ENCODE data around the gene FAM118B.
A peak's percentile ranks its signal among the peaks of the same experiment; 100 is the strongest.
"Not testable (repeated sequence)": the region's sequence is repeated elsewhere in the genome, so short reads cannot be mapped to it uniquely, and the experiment has no call there.

FAM118B gene

DNA sequence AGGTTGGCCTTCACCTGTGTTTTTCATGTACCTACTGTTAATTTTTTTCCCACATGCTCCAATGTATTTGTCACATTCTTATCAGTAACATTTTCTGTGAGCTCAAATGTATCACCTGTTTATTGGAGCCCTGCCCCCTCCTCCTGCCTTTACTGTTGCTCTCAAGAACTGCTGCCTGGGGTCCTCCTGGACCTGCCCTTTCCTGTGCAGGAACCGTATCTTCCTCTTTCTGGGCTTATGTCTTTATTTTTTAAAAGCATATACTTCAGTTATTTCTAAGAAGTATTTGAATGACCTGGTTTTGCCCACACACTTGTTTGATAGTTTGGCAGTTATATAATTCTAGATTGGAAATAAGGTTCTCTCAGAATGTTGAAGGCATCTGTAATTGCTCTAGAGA, 5.9 kb downstream of the FAM118B start:
- no peak for DNase-seq (ENCODE audit: low spot score)

DNA sequence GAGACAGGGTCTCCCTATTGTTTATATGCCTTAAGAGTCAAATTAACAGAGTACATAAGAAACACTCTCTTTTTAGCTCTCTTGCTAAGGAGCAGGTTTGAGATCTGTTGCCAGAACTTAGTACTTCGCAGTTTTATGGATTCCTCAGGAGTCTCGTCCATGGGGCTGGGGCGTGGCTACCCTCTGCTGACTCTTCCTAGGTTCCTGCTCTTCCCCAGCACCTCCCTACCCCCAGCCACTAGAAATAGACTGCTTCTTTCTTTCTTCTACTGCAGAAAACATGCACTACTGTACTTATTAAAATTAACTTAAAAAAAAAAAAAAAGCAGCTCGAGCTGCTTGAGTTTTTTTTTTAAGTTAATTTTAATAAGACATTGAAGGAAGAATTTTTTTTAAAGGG, 8.0 kb downstream of the FAM118B start:
- no peak for DNase-seq (ENCODE audit: low spot score)

DNA sequence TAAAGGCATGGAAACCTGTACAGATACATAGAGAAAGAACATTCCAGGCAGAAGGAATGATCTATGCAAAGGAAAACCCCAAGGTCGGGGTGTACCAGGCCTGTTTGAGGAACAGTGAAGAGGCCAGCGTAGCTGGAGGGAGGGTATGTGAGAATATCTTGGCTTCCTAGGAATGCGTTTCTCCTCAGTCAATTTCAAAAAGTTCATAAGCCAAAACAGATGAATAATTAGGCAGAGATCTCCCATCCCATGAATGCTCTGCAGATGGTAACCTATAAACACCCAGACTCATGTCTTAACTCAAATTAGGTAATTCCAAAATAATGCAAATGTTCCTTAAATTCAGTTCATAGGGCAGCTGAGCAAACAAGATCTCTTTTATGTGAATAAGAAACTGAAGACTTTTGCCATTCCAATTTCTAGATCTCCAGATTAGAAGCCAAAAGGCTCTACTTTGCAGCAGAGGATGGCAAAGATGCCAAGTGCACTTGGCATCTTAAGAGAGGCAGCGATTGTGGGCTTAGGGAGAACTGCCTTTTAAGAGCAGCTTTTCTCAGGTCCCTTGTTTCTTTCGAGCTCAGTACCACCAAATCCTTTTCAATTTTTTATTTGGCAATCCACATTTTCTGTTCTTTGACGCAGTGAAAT, 13.2 kb downstream of the FAM118B start:
- no peak for DNase-seq (ENCODE audit: low spot score)

DNA sequence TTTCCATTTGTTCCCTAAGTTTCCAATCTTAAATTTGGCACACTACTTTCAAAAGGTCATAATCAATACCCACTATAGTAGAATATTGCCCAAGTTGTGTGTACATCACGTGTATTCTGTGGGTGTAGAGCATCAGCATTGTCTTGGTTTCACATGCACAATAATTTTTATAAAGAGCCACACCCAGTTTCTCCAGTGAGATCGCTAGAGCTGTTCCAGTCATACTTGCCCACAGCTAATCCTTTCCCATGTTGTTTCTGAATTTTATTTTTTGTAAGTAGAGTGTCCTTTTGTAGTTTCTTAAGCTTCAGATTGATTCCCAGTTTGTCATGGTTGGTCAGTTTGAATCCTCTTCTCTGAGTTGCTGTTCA, 13.7 kb downstream of the FAM118B start:
- no peak for DNase-seq (ENCODE audit: low spot score)

DNA sequence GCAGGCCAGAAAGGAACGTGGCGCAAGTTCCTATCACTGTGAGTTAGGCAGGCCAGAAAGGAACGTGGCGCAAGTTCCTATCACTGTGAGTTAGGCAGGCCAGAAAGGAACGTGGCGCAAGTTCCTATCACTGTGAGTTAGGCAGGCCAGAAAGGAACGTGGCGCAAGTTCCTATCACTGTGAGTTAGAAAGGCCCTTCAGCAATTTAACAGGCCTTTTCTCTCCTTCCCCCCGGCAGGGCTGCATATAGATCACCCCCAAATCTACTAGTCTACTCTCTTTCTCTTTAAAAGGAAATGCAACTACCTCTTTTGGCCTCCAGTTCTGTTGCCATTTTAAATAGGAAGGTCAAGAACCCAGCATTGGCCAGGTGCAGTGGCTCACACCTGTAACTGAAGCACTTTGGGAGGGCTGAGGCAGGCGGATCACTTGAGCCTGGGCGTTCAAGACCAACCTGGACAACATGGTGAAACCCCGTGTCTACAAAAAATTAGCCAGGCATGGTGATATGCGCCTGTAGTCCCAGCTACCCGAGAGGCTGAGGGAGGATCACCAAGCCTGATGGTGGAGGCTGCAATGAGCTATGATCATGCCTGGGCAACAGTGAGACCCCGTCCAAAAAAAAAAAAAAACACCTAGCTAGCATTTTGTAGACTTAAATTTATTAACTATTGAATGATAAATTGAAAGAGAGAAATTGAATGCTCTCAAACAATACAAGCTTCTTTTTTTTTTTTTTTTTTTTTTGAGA, 14.9 kb downstream of the FAM118B start:
- DNase-seq (ENCODE audit: low spot score) = no peak

DNA sequence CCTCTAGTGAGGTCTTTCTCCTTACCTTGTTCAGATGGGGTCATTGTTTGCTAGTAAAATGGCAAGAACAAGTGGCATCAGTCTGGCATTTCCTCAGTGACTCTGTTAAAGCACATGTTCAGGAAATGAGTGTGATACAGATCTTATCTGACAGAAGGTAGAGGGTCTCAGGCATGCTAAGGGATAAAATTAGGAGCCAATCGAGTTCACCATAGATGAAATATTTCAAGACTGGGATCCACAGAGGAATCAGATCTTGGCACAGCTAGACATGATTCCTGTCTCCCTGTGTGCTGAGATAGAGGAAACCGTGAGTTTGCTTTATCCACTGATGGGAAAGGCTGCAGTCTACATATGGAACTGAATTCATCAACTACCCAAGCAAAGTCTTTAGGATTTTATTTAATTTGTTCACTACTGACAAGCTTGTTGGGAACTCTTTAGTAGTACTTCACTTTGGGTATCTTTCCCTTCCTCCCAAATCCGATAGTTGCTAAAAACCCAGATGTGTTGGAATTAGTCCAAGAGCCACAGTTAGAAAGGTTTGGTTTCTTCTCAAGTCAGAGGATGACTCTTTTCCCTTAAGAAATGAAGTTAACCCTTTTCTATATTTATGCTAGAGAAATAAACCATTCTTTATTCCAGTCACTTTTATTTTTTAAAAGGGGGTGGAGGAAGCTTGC, 18.4 kb downstream of the FAM118B start:
- DNase-seq (ENCODE audit: low spot score) = no peak

DNA sequence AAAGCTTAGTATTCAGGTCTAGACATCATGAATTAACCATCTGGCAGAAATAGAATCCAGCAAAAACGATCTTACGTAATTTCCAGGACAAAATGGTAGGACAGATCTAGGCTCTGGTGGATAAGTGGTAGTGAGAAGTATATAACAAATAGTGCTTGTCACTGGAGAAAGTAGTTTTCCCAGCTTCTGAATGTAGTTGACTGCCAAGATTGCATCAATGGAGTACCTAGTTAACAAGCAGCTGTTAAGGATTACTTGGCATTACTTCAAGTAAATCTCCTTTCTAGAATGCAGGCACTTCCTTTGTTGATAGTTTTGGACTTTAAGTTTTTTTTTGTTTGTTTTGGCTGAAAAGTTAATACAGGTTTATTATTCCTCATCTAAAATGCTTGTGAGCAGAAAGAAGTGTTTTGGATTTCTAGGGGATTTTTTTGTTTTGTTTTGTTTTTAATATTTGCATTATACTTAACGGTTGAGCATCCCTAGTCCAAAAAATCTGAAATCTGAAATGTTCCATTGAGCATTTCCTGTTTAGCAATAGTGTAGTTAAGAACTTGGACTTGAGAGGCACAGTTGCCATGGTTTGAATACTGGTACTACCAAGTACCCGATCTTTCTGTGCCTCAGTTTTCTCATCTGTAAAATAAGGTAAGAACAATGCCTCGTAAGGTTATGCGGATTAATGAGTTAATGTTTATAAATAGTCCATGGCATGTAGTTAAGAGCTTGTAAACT, 20.3 kb downstream of the FAM118B start:
- DNase-seq (ENCODE audit: low spot score) = no peak

DNA sequence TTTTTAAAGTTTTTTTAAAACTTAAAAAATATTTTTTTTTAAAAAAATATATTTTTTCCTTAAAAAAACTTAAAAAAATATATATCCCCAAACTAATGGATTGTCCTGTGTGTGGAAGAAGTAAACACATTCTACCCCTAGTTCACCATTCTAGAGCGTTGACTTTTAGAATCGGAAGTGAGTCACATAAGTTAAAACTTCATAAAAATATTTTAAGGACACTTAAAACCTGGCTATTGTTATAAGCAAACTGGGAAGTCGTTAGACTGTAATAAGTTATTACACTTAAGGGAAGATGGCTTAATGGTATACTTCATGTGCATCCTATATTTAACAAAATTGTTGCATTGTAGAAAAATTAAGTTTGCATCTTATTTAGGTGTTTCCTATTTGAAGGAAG, 21.1 kb downstream of the FAM118B start:
- DNase-seq (ENCODE audit: low spot score) = no peak

DNA sequence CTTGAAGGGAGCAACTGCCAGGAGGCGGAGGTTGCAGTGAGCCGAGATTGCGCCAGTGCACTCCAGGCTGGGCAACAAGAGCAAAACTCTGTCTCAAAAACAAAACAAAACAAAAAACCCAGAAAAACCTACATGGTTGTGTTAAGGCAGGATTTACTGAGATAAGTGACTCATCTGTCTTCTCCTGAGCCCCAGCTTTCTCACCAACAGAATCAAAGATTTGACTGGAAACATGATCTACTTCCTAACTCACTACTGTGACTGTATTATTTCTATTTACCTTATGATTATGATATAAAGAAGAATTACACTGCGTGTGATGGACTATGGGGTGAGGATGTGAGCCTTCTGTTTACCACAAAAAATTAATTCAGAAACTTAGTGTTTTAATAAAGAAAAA, 21.8 kb downstream of the FAM118B start:
- no peak for DNase-seq (ENCODE audit: low spot score)

DNA sequence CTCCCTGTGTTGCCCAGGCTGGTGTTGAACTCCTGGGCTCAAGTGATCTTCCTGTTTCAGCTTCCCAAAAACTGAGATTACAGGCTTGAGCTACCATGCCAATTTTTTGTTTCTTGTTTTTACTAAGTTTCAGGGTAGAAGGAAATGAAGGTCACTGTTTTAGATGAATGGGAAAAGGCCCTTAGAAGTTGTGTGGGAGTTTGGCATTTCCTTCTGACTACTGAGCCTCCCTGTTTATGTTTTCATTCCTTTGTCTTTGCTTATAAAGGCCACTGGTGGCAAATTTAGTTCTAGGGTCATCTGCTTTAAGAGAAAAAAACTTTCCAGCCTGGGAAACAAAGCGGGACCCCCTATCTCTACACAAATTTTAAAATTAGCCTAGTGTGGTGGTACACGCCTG, 35.1 kb downstream of the FAM118B start:
- no peak for DNase-seq (ENCODE audit: low spot score)

DNA sequence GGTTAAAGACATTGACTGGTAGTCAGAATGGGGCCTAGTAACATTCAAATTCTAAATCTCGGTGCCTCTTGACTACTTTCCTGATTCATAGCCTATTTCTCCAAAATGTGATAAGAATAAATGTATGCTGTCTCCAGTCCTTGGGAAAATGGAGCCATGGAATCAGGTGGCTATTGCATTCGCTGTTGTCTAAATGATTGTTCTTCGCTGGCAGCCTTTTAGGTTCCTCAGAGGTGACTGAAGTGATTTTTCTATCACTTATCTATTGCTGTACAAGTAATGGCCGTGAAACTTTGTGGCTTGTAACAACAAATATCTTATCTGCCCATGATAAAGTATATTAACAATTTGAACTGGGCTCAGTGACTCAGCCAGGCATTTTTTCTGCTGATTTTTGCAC, 41.7 kb downstream of the FAM118B start:
- DNase-seq (ENCODE audit: low spot score) = no peak

DNA sequence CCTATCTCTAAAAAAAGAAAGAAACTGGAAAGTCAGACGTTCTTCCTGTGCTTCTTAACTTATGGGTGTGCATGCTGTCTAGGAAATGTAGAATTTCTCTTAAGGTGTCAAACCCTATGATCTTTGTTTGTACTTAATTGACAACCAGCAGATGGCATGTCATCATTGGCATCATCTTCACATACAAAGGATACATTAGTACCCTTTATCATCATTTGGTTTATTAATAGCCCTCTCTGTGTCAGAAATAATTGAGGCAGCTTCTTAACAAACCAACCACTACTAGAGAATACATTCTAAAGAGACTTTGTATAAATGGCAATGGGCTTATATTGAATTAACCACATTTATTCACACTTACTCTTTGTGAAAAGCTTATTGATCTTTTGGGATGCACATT, 43.2 kb downstream of the FAM118B start:
- DNase-seq (ENCODE audit: low spot score) = no peak

DNA sequence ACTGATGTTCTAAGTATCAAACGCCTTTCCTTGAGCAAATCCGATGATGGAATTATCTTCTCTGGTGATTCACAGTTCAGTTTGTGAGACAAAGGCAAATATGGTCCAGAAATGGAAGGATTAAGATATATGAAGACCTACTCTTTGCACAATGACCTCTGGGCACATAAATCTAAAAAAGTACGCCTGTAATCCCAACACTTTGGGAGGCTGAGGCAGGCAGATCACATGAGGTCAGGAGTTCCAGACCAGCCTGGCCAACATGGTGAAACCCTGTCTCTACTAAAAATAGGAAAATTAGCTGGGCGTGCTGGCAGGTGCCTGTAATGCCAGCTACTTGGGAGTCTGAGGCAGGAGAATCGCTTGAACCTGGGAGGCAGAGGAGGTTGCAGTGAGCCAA, 43.9 kb downstream of the FAM118B start:
- DNase-seq (ENCODE audit: low spot score) = not testable (repeated sequence)

DNA sequence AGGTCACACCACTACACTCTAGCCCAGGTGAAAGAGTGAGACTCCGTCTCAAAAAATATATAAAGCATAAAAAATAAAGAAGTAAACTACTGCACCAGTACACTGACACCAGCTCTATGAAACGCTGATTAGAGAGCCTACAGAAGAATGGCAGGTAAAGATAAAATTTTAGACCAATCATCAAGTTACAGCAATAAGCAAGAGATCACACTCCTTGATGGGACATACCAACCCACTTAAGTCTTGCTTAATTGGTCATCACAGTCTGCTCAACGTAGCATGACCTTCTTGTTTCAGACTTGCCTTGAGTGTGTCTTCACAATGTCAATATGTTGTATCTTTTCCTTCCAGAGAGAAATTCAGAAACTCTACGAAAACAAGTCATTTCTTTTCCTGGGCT, 44.6 kb downstream of the FAM118B start:
- DNase-seq (ENCODE audit: low spot score) = no peak

DNA sequence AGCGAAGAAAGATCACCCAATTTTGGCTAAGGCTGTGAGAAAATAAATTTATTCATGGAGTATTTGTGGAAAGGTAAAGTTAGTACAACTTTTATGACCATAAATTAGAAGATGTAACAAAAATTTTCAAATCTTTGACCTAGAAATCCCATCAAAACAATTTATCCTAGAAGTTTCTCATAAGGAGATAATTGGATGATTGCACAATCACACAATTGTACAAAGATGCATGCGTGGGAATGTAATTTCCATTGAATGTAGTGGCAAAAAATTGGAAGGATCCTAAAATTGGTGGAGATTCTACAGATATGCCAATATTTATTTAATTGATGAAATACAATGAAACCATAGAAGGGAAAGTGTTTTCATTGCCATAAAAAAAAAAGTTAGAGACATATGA, 45.6 kb downstream of the FAM118B start:
- DNase-seq (ENCODE audit: low spot score) = no peak

DNA sequence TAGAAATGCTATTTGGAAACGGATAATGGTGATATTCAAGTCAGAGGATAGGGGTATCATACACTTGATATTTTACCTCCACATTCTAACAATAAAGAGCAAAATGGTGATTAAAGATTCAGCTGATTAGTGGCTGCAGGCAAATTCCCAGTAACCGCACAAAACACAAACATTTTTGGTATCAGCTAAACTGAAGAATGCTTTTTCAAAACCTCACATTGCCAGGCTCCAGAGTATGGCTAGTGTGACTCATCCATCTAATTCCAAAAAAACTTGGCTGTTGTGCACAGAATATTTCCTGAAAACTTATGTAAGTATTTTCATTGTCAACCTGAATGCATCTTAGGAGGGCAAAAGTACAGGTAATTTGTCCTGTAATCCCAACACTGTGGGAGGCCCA, 46.2 kb downstream of the FAM118B start:
- no peak for DNase-seq (ENCODE audit: low spot score)

DNA sequence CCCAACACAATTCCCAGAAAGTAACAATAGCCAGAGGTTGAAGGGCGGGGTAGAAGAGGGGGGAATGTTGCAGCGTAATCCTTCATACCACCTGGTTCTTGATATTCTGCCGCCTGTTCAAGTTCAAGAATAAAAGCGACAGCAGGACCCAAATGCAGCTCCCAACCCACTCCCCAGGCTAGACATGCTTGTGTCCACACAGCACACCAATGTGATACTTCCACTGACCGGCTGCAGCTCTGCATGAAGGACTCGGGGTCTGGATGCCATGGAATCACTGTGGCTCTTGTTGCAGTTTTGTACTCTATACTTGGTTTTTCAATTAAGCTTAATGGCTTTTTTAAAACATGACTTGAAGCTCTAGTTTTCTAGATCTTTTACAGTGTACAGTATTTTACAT, 50.6 kb downstream of the FAM118B start:
- no peak for DNase-seq (ENCODE audit: low spot score)

DNA sequence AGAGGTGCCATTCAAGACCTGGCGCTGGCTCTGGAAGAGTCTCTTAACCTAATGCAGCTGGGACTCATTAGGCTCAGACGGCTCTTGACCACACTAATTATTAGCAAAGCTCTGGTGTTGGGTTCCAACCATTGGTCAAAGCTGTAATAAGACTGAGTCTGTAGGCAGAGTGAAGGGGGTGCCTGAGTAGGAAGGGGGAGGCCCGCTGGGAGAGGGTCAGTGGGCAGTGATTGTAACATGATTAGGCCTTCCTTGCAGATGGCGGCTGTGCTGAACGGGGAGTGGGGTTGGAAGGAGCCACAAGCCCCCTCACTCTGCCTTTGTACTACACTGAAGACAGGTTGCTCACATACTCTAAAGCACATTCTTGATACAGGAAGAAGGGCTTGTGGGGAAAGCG, 51.9 kb downstream of the FAM118B start:
- no peak for DNase-seq (ENCODE audit: low spot score)

DNA sequence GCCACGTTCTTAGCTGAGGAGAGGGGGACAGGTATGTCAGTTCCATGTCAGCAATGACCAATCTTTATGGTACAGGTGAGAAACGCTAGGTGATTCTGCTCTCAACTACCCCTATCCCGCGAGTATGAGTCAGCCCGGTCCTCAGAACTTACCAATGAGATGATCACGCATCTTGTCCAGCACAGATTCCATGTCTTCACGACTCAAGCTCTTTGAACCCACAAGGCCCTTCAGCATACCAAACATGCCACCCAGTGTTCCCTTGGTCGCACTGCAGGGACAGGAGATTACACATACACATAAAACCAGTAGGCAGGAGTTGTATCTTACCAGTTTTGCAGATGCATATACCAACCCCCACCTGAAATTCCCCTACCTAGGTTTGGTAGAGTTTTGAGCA, 54.2 kb downstream of the FAM118B start:
- no peak for DNase-seq (ENCODE audit: low spot score)

DNA sequence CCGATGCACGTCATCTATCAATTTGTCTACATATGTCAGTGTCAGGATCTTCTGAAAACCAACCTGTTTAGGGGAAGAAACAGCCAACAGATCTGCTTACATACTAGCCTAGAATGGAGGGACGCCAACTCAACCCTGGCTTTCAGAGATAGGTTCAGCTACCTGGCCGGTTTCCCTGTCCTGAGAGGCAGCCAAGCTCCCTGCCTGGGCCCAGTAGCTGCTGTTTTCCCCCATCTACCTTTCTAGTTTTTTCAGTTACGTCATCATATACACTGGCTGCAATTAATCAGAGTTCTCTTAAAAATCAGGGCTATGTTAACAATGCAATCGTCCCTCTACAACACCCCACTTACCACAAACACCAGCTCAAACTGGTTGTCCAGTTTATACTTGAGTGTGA, 56.1 kb downstream of the FAM118B start:
- DNase-seq (ENCODE audit: low spot score) = no peak

DNA sequence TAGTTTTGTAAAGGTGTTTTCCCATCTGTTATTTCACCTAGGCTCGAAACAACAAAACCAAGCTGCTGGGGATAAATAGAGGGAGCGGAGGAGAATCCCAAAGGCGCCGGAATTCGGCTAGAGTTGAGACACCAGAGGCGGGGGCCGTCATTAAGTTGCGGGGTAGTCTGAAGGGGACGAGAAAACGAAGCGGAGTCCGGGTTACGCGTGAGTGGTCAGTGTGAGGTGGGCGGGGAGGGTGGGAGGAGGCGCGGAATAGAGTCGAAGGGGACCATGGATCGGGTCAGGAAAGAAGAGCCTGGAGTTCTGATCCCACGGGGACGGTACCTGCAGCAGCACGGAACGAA, 56.8 kb downstream of the FAM118B start:
- peak; percentile 47 for DNase-seq (ENCODE audit: low spot score)

DNA sequence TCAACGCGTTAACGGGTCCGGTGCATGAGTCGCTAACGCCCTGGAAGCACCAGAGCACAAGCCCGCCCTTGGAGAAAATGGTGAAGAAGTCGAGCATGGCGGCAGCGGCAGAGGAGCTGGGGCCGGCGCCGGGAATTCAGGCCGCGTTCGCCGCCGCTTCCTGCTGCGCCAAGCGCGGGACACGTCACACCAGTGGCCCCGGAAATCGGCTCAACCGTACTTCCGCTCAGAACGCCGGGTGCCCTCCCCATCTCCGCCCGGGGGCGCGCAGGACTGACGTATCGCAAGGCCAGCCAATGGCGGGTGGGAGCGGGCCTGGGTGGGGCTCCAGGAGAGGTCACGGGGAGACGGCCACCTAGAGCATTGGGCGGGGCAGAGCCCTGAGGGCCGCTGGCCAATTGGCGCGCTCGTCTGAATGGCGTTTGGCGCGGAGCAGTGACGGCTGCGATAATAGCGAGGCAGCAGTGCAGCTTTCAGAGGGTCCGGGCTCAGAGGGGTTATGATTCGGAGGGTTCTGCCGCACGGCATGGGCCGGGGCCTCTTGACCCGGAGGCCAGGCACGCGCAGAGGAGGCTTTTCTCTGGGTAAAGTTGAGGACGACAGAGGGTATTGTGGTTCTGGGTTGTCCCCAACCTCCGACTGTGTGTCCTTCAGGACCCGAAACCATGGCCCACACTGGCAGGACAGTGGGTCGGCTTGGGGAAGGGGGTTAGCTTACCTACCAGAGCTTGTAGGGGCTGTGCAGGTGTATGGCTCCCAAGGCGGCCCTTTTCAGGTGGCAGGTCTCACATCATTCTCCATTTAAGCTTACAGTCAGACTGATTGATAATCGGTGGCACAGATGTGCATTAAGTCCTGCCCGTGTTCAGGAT, 57.4 kb downstream of the FAM118B start, which contains the start of the genes FOXRED1 and SRPRA:
Gene FOXRED1 (plus strand): TSS at position 447 of the 872 bp plus-strand sequence. CDS start 53 bp downstream, at position 500.
Gene SRPRA (minus strand): TSS at position 188 of the 872 bp plus-strand sequence. CDS start 91 bp downstream, at position 97.
- DNase-seq (ENCODE audit: low spot score) = peak; percentile 97

All from HuH-7.5 (cell line).